Trophoblast cell (in vitro differentiated cells and primary cell): ENCODE data around the gene FMO4.

Experiments used
- DNase-seq, 2 donors: peaks; one replicate each; pipeline ENCODE4 v3.0.0-alpha.2; 2016
- H2AFZ ChIP-seq: 2 replicates; pipeline ENCODE4 v1.6.1; 2013; ENCODE audit warnings: low read length, moderate library complexity, mild to moderate bottlenecking; ENCODE audit not compliant: insufficient read depth, poor library complexity
- H2AK5ac ChIP-seq: 2 replicates; pipeline ENCODE4 v1.6.1; 2013; ENCODE audit warnings: mild to moderate bottlenecking, low read length
- H2BK120ac ChIP-seq: 2 replicates; pipeline ENCODE4 v1.6.1; 2013; ENCODE audit warnings: low read length, mild to moderate bottlenecking, moderate library complexity; ENCODE audit not compliant: insufficient read depth, poor library complexity
- H2BK12ac ChIP-seq: 2 replicates; pipeline ENCODE4 v1.6.1; 2013; ENCODE audit warnings: mild to moderate bottlenecking, low read length, moderate library complexity
- H2BK5ac ChIP-seq: 2 replicates; pipeline ENCODE4 v1.6.1; 2013; ENCODE audit warnings: low read length, low read depth, moderate library complexity, mild to moderate bottlenecking; ENCODE audit not compliant: poor library complexity
- H3K14ac ChIP-seq: 2 replicates; pipeline ENCODE4 v1.6.1; 2013; ENCODE audit warnings: mild to moderate bottlenecking, low read length
- H3K18ac ChIP-seq: 2 replicates; pipeline ENCODE4 v1.6.1; 2013; ENCODE audit warnings: mild to moderate bottlenecking, low read length
- H3K23ac ChIP-seq: 2 replicates; pipeline ENCODE4 v1.6.1; 2013; ENCODE audit warnings: low read length
- H3K27ac ChIP-seq: 2 replicates; pipeline ENCODE4 v1.5.1; 2013; ENCODE audit warnings: low read depth, mild to moderate bottlenecking, inconsistent platforms, low read length, moderate library complexity
- H3K27me3 ChIP-seq: 2 replicates; pipeline ENCODE4 v1.6.1; 2013; ENCODE audit warnings: inconsistent platforms, mild to moderate bottlenecking, low read length, moderate library complexity; ENCODE audit not compliant: insufficient read depth
- H3K36me3 ChIP-seq, 2 experiments: 1 replicate in 1 of 2; 2 replicates in 1 of 2; pipeline ENCODE4 v1.6.1; 2013; ENCODE audit warnings: low read length in 2 of 2, mild to moderate bottlenecking in 2 of 2, moderate library complexity in 1 of 2; ENCODE audit not compliant: insufficient read depth in 2 of 2, control insufficient read depth in 1 of 2
- H3K4ac ChIP-seq: 2 replicates; pipeline ENCODE4 v1.6.1; 2013; ENCODE audit warnings: low read depth, mild to moderate bottlenecking, low read length, moderate library complexity
- H3K4me1 ChIP-seq, 2 experiments: 1 replicate in 1 of 2; 2 replicates in 1 of 2; pipeline ENCODE4 v1.6.1; 2013; ENCODE audit warnings: low read length in 2 of 2, mild to moderate bottlenecking in 2 of 2, moderate library complexity in 1 of 2; ENCODE audit not compliant: insufficient read depth in 2 of 2, control insufficient read depth in 1 of 2
- H3K4me2 ChIP-seq: 2 replicates; pipeline ENCODE4 v1.6.1; 2013; ENCODE audit warnings: inconsistent platforms, mild to moderate bottlenecking, low read length, moderate library complexity
- H3K4me3 ChIP-seq: 2 replicates; pipeline ENCODE4 v1.5.1; 2013; ENCODE audit warnings: mild to moderate bottlenecking, low read depth, low read length, inconsistent platforms
- H3K79me1 ChIP-seq: one replicate; pipeline ENCODE4 v1.6.1; 2013; ENCODE audit warnings: low read length
- H3K79me2 ChIP-seq: 2 replicates; pipeline ENCODE4 v1.6.1; 2013; ENCODE audit warnings: low read length, mild to moderate bottlenecking; ENCODE audit not compliant: control insufficient read depth, insufficient read depth, poor library complexity
- H3K9ac ChIP-seq: 2 replicates; pipeline ENCODE4 v1.6.1; 2013; ENCODE audit warnings: mild to moderate bottlenecking, low read length
- H3K9me3 ChIP-seq: 2 replicates; pipeline ENCODE4 v1.6.1; 2013; ENCODE audit warnings: low read depth, mild to moderate bottlenecking, control low read depth, inconsistent platforms, low read length; ENCODE audit not compliant: insufficient read depth
- H4K12ac ChIP-seq: 2 replicates; pipeline ENCODE4 v1.6.1; 2013; ENCODE audit warnings: low read depth, mild to moderate bottlenecking, low read length, moderate library complexity
- H4K8ac ChIP-seq: 2 replicates; pipeline ENCODE4 v1.6.1; 2013; ENCODE audit warnings: low read depth, mild to moderate bottlenecking, low read length, moderate library complexity
- H4K91ac ChIP-seq: one replicate; pipeline ENCODE4 v1.6.1; 2013; ENCODE audit warnings: low read depth, mild to moderate bottlenecking, low read length, moderate library complexity
- WGBS: extraction: QIAGEN DNeasy Blood & Tissue Kit; methylation state at CpG from one replicate; pipeline ENCODE4 v1.1.7; 2013; ENCODE audit warnings: missing lambda C conversion rate; ENCODE audit not compliant: insufficient read length, insufficient coverage; ENCODE audit errors: extremely low coverage; 5-methylcytosine and 5-hydroxymethylcytosine counted together

FMO4 gene

GRCh38 chr1:171270806-171271205 lies 43.2 kb upstream of the FMO4 start:
- no peaks in the 10 kb centered on the region for H3K79me2 ChIP-seq
- H3K4ac ChIP-seq: no peak overlapping the region
- H4K8ac ChIP-seq: no peak overlapping the region
- H3K36me3 ChIP-seq: no peaks in the 10 kb centered on the region
- H3K9me3 ChIP-seq: no peaks in the 10 kb centered on the region
- no peak overlapping the region for H2AFZ ChIP-seq
- no peaks in the 10 kb centered on the region for H3K79me1 ChIP-seq
- no peak overlapping the region for H2AK5ac ChIP-seq
- H3K27ac ChIP-seq: no peak overlapping the region
- no peaks in the 10 kb centered on the region for H3K4me1 ChIP-seq
- no peak overlapping the region for H3K4me2 ChIP-seq
- DNase-seq: no peak
- H2BK120ac ChIP-seq: no peak overlapping the region
- H3K23ac ChIP-seq: no peak overlapping the region
- no peak overlapping the region for H3K18ac ChIP-seq
- no CpG with 5 or more reads among the region's 2 CpGs for WGBS
- H3K4me3 ChIP-seq: no peak overlapping the region
- H4K91ac ChIP-seq: no peak overlapping the region
- H2BK12ac ChIP-seq: no peak overlapping the region
- no peak overlapping the region for H3K14ac ChIP-seq
- no peak overlapping the region for H4K12ac ChIP-seq
- H3K9ac ChIP-seq: no peak overlapping the region
- no peak overlapping the region for H2BK5ac ChIP-seq
- no peaks in the 10 kb centered on the region for H3K27me3 ChIP-seq

GRCh38 chr1:171277534-171277933 lies 36.4 kb upstream of the FMO4 start:
- DNase-seq: no peak
- Histone ChIP-seq H3K4me1 (peaks cover 0 to 3% of the 10 kb centered on the region in 2 experiments), H3K4me3 (no peak overlapping the region), H3K9ac (no peak overlapping the region), H3K23ac (no peak overlapping the region), H4K8ac (no peak overlapping the region), H3K18ac (no peak overlapping the region), H4K12ac (no peak overlapping the region), H2BK5ac (no peak overlapping the region), H3K14ac (no peak overlapping the region), H2BK12ac (no peak overlapping the region), H2AFZ (no peak overlapping the region), H4K91ac (no peak overlapping the region), H3K79me2 (no peaks in the 10 kb centered on the region), H3K36me3 (no peaks in the 10 kb centered on the region), H2BK120ac (no peak overlapping the region), H3K27me3 (no peaks in the 10 kb centered on the region), H3K27ac (no peak overlapping the region), H3K79me1 (no peaks in the 10 kb centered on the region), H3K4me2 (no peak overlapping the region), H3K4ac (no peak overlapping the region), H3K9me3 (no peaks in the 10 kb centered on the region), H2AK5ac (no peak overlapping the region)
- no CpG with 5 or more reads among the region's 2 CpGs for WGBS

GRCh38 chr1:171279234-171279633 lies 34.7 kb upstream of the FMO4 start:
- H3K79me2 ChIP-seq: no peaks in the 10 kb centered on the region
- no peak overlapping the region for H2AFZ ChIP-seq
- no peak overlapping the region for H4K91ac ChIP-seq
- H3K23ac ChIP-seq: no peak overlapping the region
- no peaks in the 10 kb centered on the region for H3K27me3 ChIP-seq
- no peak overlapping the region for H4K8ac ChIP-seq
- no peak overlapping the region for H2BK120ac ChIP-seq
- no CpG with 5 or more reads among the region's 2 CpGs for WGBS
- H3K9ac ChIP-seq: no peak overlapping the region
- no peaks in the 10 kb centered on the region for H3K36me3 ChIP-seq
- H4K12ac ChIP-seq: no peak overlapping the region
- no peaks in the 10 kb centered on the region for H3K9me3 ChIP-seq
- no peak overlapping the region for H3K4ac ChIP-seq
- no peak overlapping the region for H3K18ac ChIP-seq
- no peak overlapping the region for H3K4me2 ChIP-seq
- no peak for DNase-seq
- H3K79me1 ChIP-seq: no peaks in the 10 kb centered on the region
- H2BK12ac ChIP-seq: no peak overlapping the region
- no peak overlapping the region for H3K14ac ChIP-seq
- no peak overlapping the region for H2AK5ac ChIP-seq
- peaks cover 0 to 3% of the 10 kb centered on the region in 2 experiments for H3K4me1 ChIP-seq
- H3K4me3 ChIP-seq: no peak overlapping the region
- no peak overlapping the region for H3K27ac ChIP-seq
- H2BK5ac ChIP-seq: no peak overlapping the region

GRCh38 chr1:171279678-171280077 lies 34.3 kb upstream of the FMO4 start:
- Histone ChIP-seq H3K27me3 (no peaks in the 10 kb centered on the region), H3K4ac (no peak overlapping the region), H3K4me3 (no peak overlapping the region), H2BK120ac (no peak overlapping the region), H2BK12ac (no peak overlapping the region), H3K23ac (no peak overlapping the region), H3K9ac (no peak overlapping the region), H3K18ac (no peak overlapping the region), H3K36me3 (no peaks in the 10 kb centered on the region), H3K14ac (no peak overlapping the region), H3K9me3 (no peaks in the 10 kb centered on the region), H2AK5ac (no peak overlapping the region), H2AFZ (no peak overlapping the region), H3K27ac (no peak overlapping the region), H3K4me1 (peaks cover 0 to 3% of the 10 kb centered on the region in 2 experiments), H2BK5ac (no peak overlapping the region), H3K79me1 (no peaks in the 10 kb centered on the region), H4K91ac (no peak overlapping the region), H3K79me2 (no peaks in the 10 kb centered on the region), H3K4me2 (no peak overlapping the region), H4K8ac (no peak overlapping the region), H4K12ac (no peak overlapping the region)
- no CpG with 5 or more reads among the region's 3 CpGs for WGBS
- DNase-seq: no peak
